Left hindlimb (tissue), 1 donor: ENCODE results near the gene HYAL3.
"Not testable (repeated sequence)": the region's sequence is repeated elsewhere in the genome, so short reads cannot be mapped to it uniquely, and the experiment has no call there.

ENCODE experiments used
- DNase-seq: peaks from one replicate; pipeline ENCODE4 v3.0.0-alpha.2; 2018

The HYAL3 gene

GRCh38 chr3:50288387-50289007 lies 10.7 kb downstream of the HYAL3 start:
- DNase-seq, result peak; percentile 25

- DNase-seq, result no peak
Measured at GRCh38 chr3:50287262-50287661, 11.9 kb downstream of the HYAL3 start.

GRCh38 chr3:50286322-50287227 lies 12.6 kb downstream of the HYAL3 start:
- DNase-seq, result peak; percentile 25

GRCh38 chr3:50284121-50284520 lies 15.1 kb downstream of the HYAL3 start:
- not testable (repeated sequence) for DNase-seq

GRCh38 chr3:50279255-50280016 lies 19.8 kb downstream of the HYAL3 start:
- no peak for DNase-seq

GRCh38 chr3:50278880-50279224 lies 20.4 kb downstream of the HYAL3 start, which contains the start of gene LSMEM2:
Gene LSMEM2, plus strand, starts transcription at chr3:50279087. Its CDS starts 27 bp downstream, at chr3:50279114.
- DNase-seq, result no peak

- DNase-seq, result no peak
Measured at GRCh38 chr3:50278123-50278879, 20.9 kb downstream of the HYAL3 start.

GRCh38 chr3:50276762-50277101 lies 22.5 kb downstream of the HYAL3 start:
- DNase-seq, result no peak

- no peak for DNase-seq
Measured at GRCh38 chr3:50275996-50276761, 23.0 kb downstream of the HYAL3 start.

GRCh38 chr3:50275141-50275995 lies 23.8 kb downstream of the HYAL3 start:
- DNase-seq, result no peak

- no peak for DNase-seq
Measured at GRCh38 chr3:50274371-50275104, 24.7 kb downstream of the HYAL3 start.

GRCh38 chr3:50273689-50274065 lies 25.5 kb downstream of the HYAL3 start:
- DNase-seq, result no peak

- DNase-seq, result peak; percentile 86
Measured at GRCh38 chr3:50272911-50273688, 26.1 kb downstream of the HYAL3 start.

GRCh38 chr3:50272538-50272910 lies 26.7 kb downstream of the HYAL3 start:
- not testable (repeated sequence) for DNase-seq

GRCh38 chr3:50271314-50271936 lies 27.8 kb downstream of the HYAL3 start:
- DNase-seq, result no peak

GRCh38 chr3:50270422-50271224 lies 28.6 kb downstream of the HYAL3 start:
- no peak for DNase-seq

GRCh38 chr3:50269977-50270413 lies 29.2 kb downstream of the HYAL3 start:
- no peak for DNase-seq

GRCh38 chr3:50269460-50269859 lies 29.7 kb downstream of the HYAL3 start:
- no peak for DNase-seq
